HEK293 (cell line): ENCODE data around the gene HOXB1.

ENCODE experiments used
- CTCF ChIA-PET: fragments of 350-600 bp; formaldehyde crosslinking; extraction: SDS; loops from one replicate; lab custom pipeline; 2021; ENCODE audit warnings: antibody characterized with exemption; lab: Yijun Ruan, JAX
- POLR2A ChIA-PET: fragments of 300-600 bp; formaldehyde crosslinking; extraction: SDS; loops from one replicate; lab custom pipeline; 2020; ENCODE audit warnings: antibody characterized with exemption, inconsistent platforms; lab: Yijun Ruan, JAX
- H3K27ac ChIP-seq: fragments of 200-500 bp; sonication (Bioruptor generic); 2 replicates; pipeline ENCODE4 v1.5.1; 2014; ENCODE audit warnings: low read depth, low read length, control low read depth, inconsistent platforms; ENCODE audit errors: extremely low read depth
- H3K36me3 ChIP-seq, 2 experiments: fragments of 200-500 bp in 1 of 2; sonication (Bioruptor generic) in 1 of 2; 1 replicate in 1 of 2; 2 replicates in 1 of 2; pipeline ENCODE4 v1.5.1; 2014 to 2017; ENCODE audit warnings: inconsistent platforms in 2 of 2, low read length in 2 of 2; ENCODE audit not compliant: control insufficient read depth in 2 of 2, insufficient read depth in 1 of 2
- H3K4me1 ChIP-seq: fragments of 200-500 bp; sonication (Bioruptor generic); 2 replicates; pipeline ENCODE4 v1.5.1; 2014; ENCODE audit warnings: mild to moderate bottlenecking, low read length, inconsistent platforms; ENCODE audit not compliant: control insufficient read depth, insufficient read depth
- H3K4me3 ChIP-seq: 2 replicates; pipeline ENCODE4 v1.5.1; 2011; ENCODE audit warnings: low read depth, mild to moderate bottlenecking, control low read depth, low read length, moderate library complexity
- H3K9me3 ChIP-seq: fragments of 200-500 bp; sonication (Bioruptor generic); 2 replicates; pipeline ENCODE4 v1.5.1; 2014; ENCODE audit warnings: low read depth, low read length, inconsistent platforms; ENCODE audit not compliant: control insufficient read depth, insufficient read depth
- CTCF ChIP-seq: fragments of 450-650 bp; formaldehyde crosslinking; IDR thresholded peaks from 2 replicates; pipeline ENCODE4 v1.5.1; 2016; ENCODE audit warnings: missing biosample characterization, missing genetic modification characterization
- FEZF1 ChIP-seq: fragments of 450-650 bp; formaldehyde crosslinking; IDR thresholded peaks from 2 replicates; pipeline ENCODE4 v1.5.1; 2016; ENCODE audit warnings: missing biosample characterization, missing genetic modification characterization
- IKZF3 ChIP-seq: fragments of 450-650 bp; IDR thresholded peaks from 2 replicates; pipeline ENCODE4 v1.5.0; 2018; ENCODE audit warnings: missing biosample characterization, mild to moderate bottlenecking, missing genetic modification characterization, moderate library complexity
- KLF1 ChIP-seq: fragments of 450-650 bp; formaldehyde crosslinking; IDR thresholded peaks from 2 replicates; pipeline ENCODE4 v1.5.1; 2016; ENCODE audit warnings: missing biosample characterization, missing genetic modification characterization
- KLF7 ChIP-seq: fragments of 450-650 bp; formaldehyde crosslinking; IDR thresholded peaks from 2 replicates; pipeline ENCODE4 v1.5.1; 2016; ENCODE audit warnings: missing biosample characterization, missing genetic modification characterization, borderline replicate concordance
- OSR2 ChIP-seq: fragments of 450-650 bp; formaldehyde crosslinking; IDR thresholded peaks from 2 replicates; pipeline ENCODE4 v1.5.1; 2016; ENCODE audit warnings: missing biosample characterization, missing genetic modification characterization
- ZBTB17 ChIP-seq: fragments of 450-650 bp; formaldehyde crosslinking; IDR thresholded peaks from 2 replicates; pipeline ENCODE4 v1.5.1; 2016; ENCODE audit warnings: missing biosample characterization, missing genetic modification characterization
- ZBTB8A ChIP-seq: fragments of 450-650 bp; formaldehyde crosslinking; IDR thresholded peaks from 2 replicates; pipeline ENCODE4 v1.5.1; 2016; ENCODE audit warnings: missing biosample characterization, missing genetic modification characterization
- ZFHX2 ChIP-seq: fragments of 450-650 bp; formaldehyde crosslinking; conservative IDR thresholded peaks from 2 replicates; pipeline ENCODE4 v1.5.1; 2016; ENCODE audit warnings: missing biosample characterization, missing genetic modification characterization
- ZNF146 ChIP-seq: fragments of 450-650 bp; formaldehyde crosslinking; IDR thresholded peaks from 2 replicates; pipeline ENCODE4 v1.5.1; 2016; ENCODE audit warnings: missing biosample characterization, missing genetic modification characterization
- ZNF18 ChIP-seq: fragments of 450-650 bp; formaldehyde crosslinking; IDR thresholded peaks from 2 replicates; pipeline ENCODE4 v1.5.1; 2016; ENCODE audit warnings: missing biosample characterization, missing genetic modification characterization
- ZNF2 ChIP-seq: fragments of 450-650 bp; formaldehyde crosslinking; IDR thresholded peaks from 2 replicates; pipeline ENCODE4 v1.5.1; 2016; ENCODE audit warnings: missing biosample characterization, missing genetic modification characterization
- ZNF416 ChIP-seq: fragments of 450-650 bp; formaldehyde crosslinking; IDR thresholded peaks from 2 replicates; pipeline ENCODE4 v1.5.1; 2016; ENCODE audit warnings: missing biosample characterization, missing genetic modification characterization
- ZNF423 ChIP-seq: fragments of 450-650 bp; formaldehyde crosslinking; IDR thresholded peaks from 2 replicates; pipeline ENCODE4 v1.5.1; 2016; ENCODE audit warnings: missing biosample characterization, missing genetic modification characterization
- ZNF426 ChIP-seq: fragments of 450-650 bp; formaldehyde crosslinking; IDR thresholded peaks from 2 replicates; pipeline ENCODE4 v1.5.1; 2017; ENCODE audit warnings: missing biosample characterization, missing genetic modification characterization, mild to moderate bottlenecking, inconsistent platforms, moderate library complexity
- ZNF449 ChIP-seq: fragments of 450-650 bp; formaldehyde crosslinking; IDR thresholded peaks from 2 replicates; pipeline ENCODE4 v1.5.1; 2017; ENCODE audit warnings: missing biosample characterization, mild to moderate bottlenecking, missing genetic modification characterization, moderate library complexity
- ZNF600 ChIP-seq: fragments of 450-650 bp; formaldehyde crosslinking; IDR thresholded peaks from 2 replicates; pipeline ENCODE4 v1.5.1; 2016; ENCODE audit warnings: missing biosample characterization, missing genetic modification characterization
- TF ChIP-seq, protein P1 (sequence below): fragments of 450-650 bp; formaldehyde crosslinking; IDR thresholded peaks from 2 replicates; pipeline ENCODE4 v1.5.1; 2016; ENCODE audit warnings: missing biosample characterization, missing genetic modification characterization

HOXB1 gene

DNA sequence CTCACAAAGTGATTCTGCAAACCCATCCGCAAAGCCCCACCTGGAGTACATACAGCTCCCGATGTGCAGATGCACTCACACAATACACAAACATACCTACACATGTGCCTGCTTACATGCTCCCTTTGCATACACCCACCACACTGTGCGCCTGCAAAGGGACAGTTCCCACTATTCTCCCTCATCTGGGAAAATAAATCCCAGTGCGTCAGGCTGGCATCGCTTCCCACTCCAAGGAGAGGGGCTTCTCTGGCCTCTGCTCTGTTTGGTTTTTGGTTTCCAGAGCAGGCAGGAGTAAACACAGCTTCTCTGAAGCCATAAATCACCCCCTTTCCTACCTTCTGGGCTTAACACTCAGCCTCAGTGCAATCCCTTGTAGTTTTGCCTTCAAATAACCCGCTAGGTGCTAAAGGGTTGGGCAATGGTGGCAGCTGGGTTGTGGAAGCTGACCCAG is 32.6 kb upstream of the HOXB1 start (continued):
- peak; percentile 86 for TF ChIP-seq ZNF449 (tag by site-specific recombination)
- TF ChIP-seq ZNF423 (tag by site-specific recombination) = no peak
- TF ChIP-seq ZNF416 (tag by site-specific recombination) = no peak
- TF ChIP-seq KLF7 = no peak
- 0 out of 2 replicates have a peak, but pooled peaks have one; percentile 20 for TF ChIP-seq ZBTB17 (tag by site-specific recombination)
- no peak for TF ChIP-seq ZNF146 (tag by site-specific recombination)
- TF ChIP-seq ZNF18 (tag by site-specific recombination) = peak; percentile 84
- TF ChIP-seq ZNF600 (tag by site-specific recombination) = peak; percentile 61; the same call in 1 of the 2 replicates
- TF ChIP-seq, protein P1, sequence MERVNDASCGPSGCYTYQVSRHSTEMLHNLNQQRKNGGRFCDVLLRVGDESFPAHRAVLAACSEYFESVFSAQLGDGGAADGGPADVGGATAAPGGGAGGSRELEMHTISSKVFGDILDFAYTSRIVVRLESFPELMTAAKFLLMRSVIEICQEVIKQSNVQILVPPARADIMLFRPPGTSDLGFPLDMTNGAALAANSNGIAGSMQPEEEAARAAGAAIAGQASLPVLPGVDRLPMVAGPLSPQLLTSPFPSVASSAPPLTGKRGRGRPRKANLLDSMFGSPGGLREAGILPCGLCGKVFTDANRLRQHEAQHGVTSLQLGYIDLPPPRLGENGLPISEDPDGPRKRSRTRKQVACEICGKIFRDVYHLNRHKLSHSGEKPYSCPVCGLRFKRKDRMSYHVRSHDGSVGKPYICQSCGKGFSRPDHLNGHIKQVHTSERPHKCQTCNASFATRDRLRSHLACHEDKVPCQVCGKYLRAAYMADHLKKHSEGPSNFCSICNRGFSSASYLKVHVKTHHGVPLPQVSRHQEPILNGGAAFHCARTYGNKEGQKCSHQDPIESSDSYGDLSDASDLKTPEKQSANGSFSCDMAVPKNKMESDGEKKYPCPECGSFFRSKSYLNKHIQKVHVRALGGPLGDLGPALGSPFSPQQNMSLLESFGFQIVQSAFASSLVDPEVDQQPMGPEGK (tag by site-specific recombination) = peak; percentile 47; the same call in 1 of the 2 replicates
- no peak for TF ChIP-seq KLF1 (tag by site-specific recombination)
- TF ChIP-seq FEZF1 = 0 out of 2 replicates have a peak, but pooled peaks have one; percentile 22
- peak; percentile 76 for TF ChIP-seq IKZF3 (tag by site-specific recombination)
- peak; percentile 19; the same call in 1 of the 2 replicates for TF ChIP-seq OSR2 (tag by site-specific recombination)
- TF ChIP-seq ZBTB8A (tag by site-specific recombination) = peak; percentile 42; the same call in 1 of the 2 replicates
- TF ChIP-seq ZFHX2 (tag by site-specific recombination) = peak; percentile 5; the same call in 1 of the 2 replicates
- peak; percentile 55; the same call in 1 of the 2 replicates for TF ChIP-seq ZNF2
- TF ChIP-seq, all 188 proteins: peak for 15

DNA sequence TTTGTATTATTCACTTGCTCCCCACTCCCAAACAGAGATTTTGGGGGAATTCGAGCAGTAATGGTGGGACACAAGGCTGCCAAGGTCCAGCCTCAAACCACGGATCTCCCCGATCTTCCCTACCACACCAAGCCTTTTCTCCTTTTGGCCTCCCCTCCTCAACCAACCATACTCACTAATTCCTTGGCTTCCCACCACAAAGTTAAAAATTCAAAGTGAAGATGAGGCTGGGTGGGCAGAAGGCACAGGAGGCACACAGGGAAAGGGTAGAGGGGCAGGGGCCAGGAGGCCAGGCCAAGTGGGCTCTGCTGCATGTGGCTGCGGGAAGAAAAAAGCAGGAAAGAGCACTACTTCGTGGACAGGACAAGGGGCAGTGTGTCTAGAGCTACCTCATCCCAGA is 32.1 kb upstream of the HOXB1 start:
- POLR2A ChIA-PET = interaction anchor here (1.0 kb wide), 1 partner anchor 15 kb away, joined by 5 read pairs; no protein-coding TSS in a partner anchor

More for the DNA sequence above, 32.1 kb upstream of the HOXB1 start:
- H3K4me1 ChIP-seq = peaks cover 88% of the 10 kb centered on the region
- H3K36me3 ChIP-seq = peaks cover 13 to 65% of the 10 kb centered on the region in 2 experiments
- H3K27ac ChIP-seq = peak overlapping the region; percentile 76
- no peak overlapping the region for H3K4me3 ChIP-seq
- CTCF ChIA-PET = interaction anchor here (0.9 to 1.3 kb wide), 3 partner anchors 12 to 25 kb away, joined by 3 to 5 read pairs (median 4); no protein-coding TSS in a partner anchor
- H3K9me3 ChIP-seq = no peaks in the 10 kb centered on the region
- TF ChIP-seq ZNF426 = no peak
- TF ChIP-seq CTCF = 0 out of 2 replicates have a peak, but pooled peaks have one; percentile 7
